WTC11 (cell line): Measurements from ENCODE around the gene ATRIP. TPM values are rescaled to one million over a fixed set of nuclear protein-coding genes. Genes with fewer than 3 reads are reported as not detected.

ENCODE experiments used
- ATAC-seq: fragments of 200-7000 bp; cut with Tn5 transposase; 2 replicates; pipeline ENCODE4 v1.10.0; 2021; ENCODE audit warnings: mild to moderate bottlenecking, moderate library complexity
- CTCF ChIA-PET: fragments of 300-600 bp; sonication (Branson Sonifier 250); formaldehyde crosslinking; loops from one replicate; lab custom pipeline; 2021; ENCODE audit warnings: antibody characterized with exemption; lab: Charles Lee
- POLR2A ChIA-PET: fragments of 350-600 bp; sonication (Branson Sonifier 250); formaldehyde crosslinking; loops from one replicate; lab custom pipeline; 2021; ENCODE audit warnings: antibody characterized with exemption; lab: Charles Lee
- DNase-seq: peaks from one replicate; pipeline ENCODE4 v3.0.0; 2021; ENCODE audit warnings: low spot score
- H3K27ac Mint-ChIP-seq: 2 replicates; pipeline ENCODE4 v1.8.0; 2021; ENCODE audit warnings: mixed read lengths
- H3K27me3 Mint-ChIP-seq: 2 replicates; pipeline ENCODE4 v1.8.0; 2021; ENCODE audit warnings: low read depth, mild to moderate bottlenecking, moderate library complexity, mixed read lengths
- H3K36me3 Mint-ChIP-seq: 2 replicates; pipeline ENCODE4 v1.8.0; 2021; ENCODE audit warnings: mixed read lengths
- H3K4me1 Mint-ChIP-seq: 2 replicates; pipeline ENCODE4 v1.8.0; 2022; ENCODE audit warnings: mixed read lengths
- H3K4me3 Mint-ChIP-seq: 2 replicates; pipeline ENCODE4 v1.8.0; 2021; ENCODE audit warnings: mild to moderate bottlenecking, moderate library complexity, mixed read lengths
- H3K9me3 Mint-ChIP-seq: 2 replicates; pipeline ENCODE4 v1.8.0; 2021; ENCODE audit warnings: mixed read lengths
- CREB1 ChIP-seq: sonication (generic); formaldehyde crosslinking; IDR thresholded peaks from 2 replicates; pipeline ENCODE4 v1.8.0; 2023; ENCODE audit warnings: mild to moderate bottlenecking, missing genetic modification reagents
- ETV6 ChIP-seq: sonication (generic); formaldehyde crosslinking; IDR thresholded peaks from 2 replicates; pipeline ENCODE4 v1.8.1; 2022; ENCODE audit warnings: mild to moderate bottlenecking, missing genetic modification reagents
- FOXK1 ChIP-seq: sonication (generic); formaldehyde crosslinking; IDR thresholded peaks from 2 replicates; pipeline ENCODE4 v1.8.0; 2022; ENCODE audit warnings: mild to moderate bottlenecking, moderate library complexity, missing genetic modification reagents
- FOXP1 ChIP-seq: sonication (generic); formaldehyde crosslinking; IDR thresholded peaks from 2 replicates; pipeline ENCODE4 v1.8.0; 2022; ENCODE audit warnings: missing genetic modification reagents, mild to moderate bottlenecking, moderate library complexity, borderline replicate concordance
- GABPB1 ChIP-seq: sonication (generic); formaldehyde crosslinking; IDR thresholded peaks from 2 replicates; pipeline ENCODE4 v1.8.1; 2023; ENCODE audit warnings: mild to moderate bottlenecking, missing genetic modification reagents
- HMGA2 ChIP-seq: fragments of 250-450 bp; sonication (Bioruptor Pico); IDR thresholded peaks from 2 replicates; pipeline ENCODE4 v1.4.0; 2021; ENCODE audit warnings: mild to moderate bottlenecking, moderate library complexity
- JAZF1 ChIP-seq: fragments of 250-450 bp; sonication (Bioruptor Pico); IDR thresholded peaks from 2 replicates; pipeline ENCODE4 v1.9.0; 2021; ENCODE audit warnings: moderate library complexity, mild to moderate bottlenecking, inconsistent platforms
- KAT7 ChIP-seq: sonication (generic); formaldehyde crosslinking; IDR thresholded peaks from 2 replicates; pipeline ENCODE4 v1.8.1; 2023; ENCODE audit warnings: missing genetic modification reagents, mild to moderate bottlenecking, borderline replicate concordance
- NFE2L1 ChIP-seq: sonication (generic); formaldehyde crosslinking; IDR thresholded peaks from 2 replicates; pipeline ENCODE4 v1.8.1; 2023; ENCODE audit warnings: missing genetic modification reagents
- ZBTB21 ChIP-seq: sonication (generic); formaldehyde crosslinking; IDR thresholded peaks from 2 replicates; pipeline ENCODE4 v1.8.1; 2023; ENCODE audit warnings: mild to moderate bottlenecking, missing genetic modification reagents, borderline replicate concordance
- ZNF121 ChIP-seq: sonication (generic); formaldehyde crosslinking; IDR thresholded peaks from 2 replicates; pipeline ENCODE4 v1.8.0; 2023; ENCODE audit warnings: missing genetic modification reagents
- ZNF138 ChIP-seq: sonication (generic); formaldehyde crosslinking; conservative IDR thresholded peaks from 2 replicates; pipeline ENCODE4 v1.8.1; 2022; ENCODE audit warnings: mild to moderate bottlenecking, moderate library complexity, missing genetic modification reagents
- ZNF219 ChIP-seq: sonication (generic); formaldehyde crosslinking; IDR thresholded peaks from 2 replicates; pipeline ENCODE4 v1.8.0; 2023; ENCODE audit warnings: missing genetic modification reagents, mild to moderate bottlenecking, borderline replicate concordance
- ZNF671 ChIP-seq: fragments of 250-450 bp; sonication (Bioruptor Pico); IDR thresholded peaks from 2 replicates; pipeline ENCODE4 v1.8.0; 2021; ENCODE audit warnings: mild to moderate bottlenecking
- total RNA-seq: library from RNA; stranded (reverse); gene quantifications from 3 replicates; pipeline ENCODE4 v1.2.3, GENCODE V29; 2021
- TF ChIP-seq, protein P1 (sequence below): sonication (generic); formaldehyde crosslinking; IDR thresholded peaks from 2 replicates; pipeline ENCODE4 v1.8.1; 2023; ENCODE audit warnings: mild to moderate bottlenecking, missing genetic modification reagents
- TF ChIP-seq, protein P2 (sequence below): sonication (generic); formaldehyde crosslinking; IDR thresholded peaks from 2 replicates; pipeline ENCODE4 v1.8.0; 2023; ENCODE audit warnings: missing genetic modification reagents
- TF ChIP-seq, protein P3 (sequence below): fragments of 250-450 bp; sonication (Bioruptor Pico); IDR thresholded peaks from 2 replicates; pipeline ENCODE4 v1.9.0; 2021; ENCODE audit warnings: moderate library complexity, mild to moderate bottlenecking, inconsistent platforms, borderline replicate concordance
- TF ChIP-seq, protein P4 (sequence below): sonication (generic); formaldehyde crosslinking; IDR thresholded peaks from 2 replicates; pipeline ENCODE4 v1.8.0; 2022; ENCODE audit warnings: mild to moderate bottlenecking, missing genetic modification reagents
- TF ChIP-seq, protein P5 (sequence below): sonication (generic); formaldehyde crosslinking; IDR thresholded peaks from 2 replicates; pipeline ENCODE4 v1.8.1; 2023; ENCODE audit warnings: mild to moderate bottlenecking, missing genetic modification reagents, borderline replicate concordance
- TF ChIP-seq, protein P6 (sequence below): sonication (generic); formaldehyde crosslinking; IDR thresholded peaks from 2 replicates; pipeline ENCODE4 v1.8.1; 2023; ENCODE audit warnings: mild to moderate bottlenecking, missing genetic modification reagents, moderate library complexity
- TF ChIP-seq, protein P7 (sequence below): fragments of 200-600 bp; IDR thresholded peaks from 2 replicates; pipeline ENCODE4 v1.8.0; 2022; ENCODE audit warnings: antibody characterized with exemption

The ATRIP gene
- total RNA-seq, 1 experiment from 2014 or later: 18.2 TPM

DNA sequence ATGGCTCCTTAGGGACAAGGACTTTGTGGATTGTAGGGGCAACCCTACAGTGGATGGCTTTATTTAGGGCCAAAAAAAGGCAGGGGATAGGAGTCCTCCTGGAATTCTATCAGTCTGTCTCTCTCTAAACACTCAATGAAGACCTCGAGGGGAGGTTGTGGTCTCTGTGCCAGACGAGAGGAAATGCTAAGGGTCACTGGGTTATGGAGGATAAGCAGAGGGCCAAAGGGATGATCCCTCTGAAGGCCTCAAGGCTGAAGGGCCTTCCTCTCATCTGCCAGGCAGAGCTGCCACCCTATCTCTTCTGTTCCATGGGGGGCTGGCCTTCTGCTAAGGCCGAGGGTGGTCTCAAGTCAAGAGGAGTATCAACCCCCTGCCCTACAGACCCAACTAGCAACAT lies 43.6 kb upstream of the ATRIP start (continued):
- TF ChIP-seq, protein P1, sequence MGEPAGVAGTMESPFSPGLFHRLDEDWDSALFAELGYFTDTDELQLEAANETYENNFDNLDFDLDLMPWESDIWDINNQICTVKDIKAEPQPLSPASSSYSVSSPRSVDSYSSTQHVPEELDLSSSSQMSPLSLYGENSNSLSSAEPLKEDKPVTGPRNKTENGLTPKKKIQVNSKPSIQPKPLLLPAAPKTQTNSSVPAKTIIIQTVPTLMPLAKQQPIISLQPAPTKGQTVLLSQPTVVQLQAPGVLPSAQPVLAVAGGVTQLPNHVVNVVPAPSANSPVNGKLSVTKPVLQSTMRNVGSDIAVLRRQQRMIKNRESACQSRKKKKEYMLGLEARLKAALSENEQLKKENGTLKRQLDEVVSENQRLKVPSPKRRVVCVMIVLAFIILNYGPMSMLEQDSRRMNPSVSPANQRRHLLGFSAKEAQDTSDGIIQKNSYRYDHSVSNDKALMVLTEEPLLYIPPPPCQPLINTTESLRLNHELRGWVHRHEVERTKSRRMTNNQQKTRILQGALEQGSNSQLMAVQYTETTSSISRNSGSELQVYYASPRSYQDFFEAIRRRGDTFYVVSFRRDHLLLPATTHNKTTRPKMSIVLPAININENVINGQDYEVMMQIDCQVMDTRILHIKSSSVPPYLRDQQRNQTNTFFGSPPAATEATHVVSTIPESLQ: no peak
- TF ChIP-seq ZNF138 (no peak), FOXK1 (no peak)
- TF ChIP-seq, protein P2, sequence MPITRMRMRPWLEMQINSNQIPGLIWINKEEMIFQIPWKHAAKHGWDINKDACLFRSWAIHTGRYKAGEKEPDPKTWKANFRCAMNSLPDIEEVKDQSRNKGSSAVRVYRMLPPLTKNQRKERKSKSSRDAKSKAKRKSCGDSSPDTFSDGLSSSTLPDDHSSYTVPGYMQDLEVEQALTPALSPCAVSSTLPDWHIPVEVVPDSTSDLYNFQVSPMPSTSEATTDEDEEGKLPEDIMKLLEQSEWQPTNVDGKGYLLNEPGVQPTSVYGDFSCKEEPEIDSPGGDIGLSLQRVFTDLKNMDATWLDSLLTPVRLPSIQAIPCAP (CRISPR knock-in tag): no peak
- TF ChIP-seq, protein P3, sequence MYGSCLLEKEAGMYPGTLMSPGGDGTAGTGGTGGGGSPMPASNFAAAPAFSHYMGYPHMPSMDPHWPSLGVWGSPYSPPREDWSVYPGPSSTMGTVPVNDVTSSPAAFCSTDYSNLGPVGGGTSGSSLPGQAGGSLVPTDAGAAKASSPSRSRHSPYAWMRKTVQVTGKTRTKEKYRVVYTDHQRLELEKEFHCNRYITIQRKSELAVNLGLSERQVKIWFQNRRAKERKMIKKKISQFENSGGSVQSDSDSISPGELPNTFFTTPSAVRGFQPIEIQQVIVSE: no peak
- TF ChIP-seq, protein P4, sequence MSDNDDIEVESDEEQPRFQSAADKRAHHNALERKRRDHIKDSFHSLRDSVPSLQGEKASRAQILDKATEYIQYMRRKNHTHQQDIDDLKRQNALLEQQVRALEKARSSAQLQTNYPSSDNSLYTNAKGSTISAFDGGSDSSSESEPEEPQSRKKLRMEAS (CRISPR knock-in tag): no peak

DNA sequence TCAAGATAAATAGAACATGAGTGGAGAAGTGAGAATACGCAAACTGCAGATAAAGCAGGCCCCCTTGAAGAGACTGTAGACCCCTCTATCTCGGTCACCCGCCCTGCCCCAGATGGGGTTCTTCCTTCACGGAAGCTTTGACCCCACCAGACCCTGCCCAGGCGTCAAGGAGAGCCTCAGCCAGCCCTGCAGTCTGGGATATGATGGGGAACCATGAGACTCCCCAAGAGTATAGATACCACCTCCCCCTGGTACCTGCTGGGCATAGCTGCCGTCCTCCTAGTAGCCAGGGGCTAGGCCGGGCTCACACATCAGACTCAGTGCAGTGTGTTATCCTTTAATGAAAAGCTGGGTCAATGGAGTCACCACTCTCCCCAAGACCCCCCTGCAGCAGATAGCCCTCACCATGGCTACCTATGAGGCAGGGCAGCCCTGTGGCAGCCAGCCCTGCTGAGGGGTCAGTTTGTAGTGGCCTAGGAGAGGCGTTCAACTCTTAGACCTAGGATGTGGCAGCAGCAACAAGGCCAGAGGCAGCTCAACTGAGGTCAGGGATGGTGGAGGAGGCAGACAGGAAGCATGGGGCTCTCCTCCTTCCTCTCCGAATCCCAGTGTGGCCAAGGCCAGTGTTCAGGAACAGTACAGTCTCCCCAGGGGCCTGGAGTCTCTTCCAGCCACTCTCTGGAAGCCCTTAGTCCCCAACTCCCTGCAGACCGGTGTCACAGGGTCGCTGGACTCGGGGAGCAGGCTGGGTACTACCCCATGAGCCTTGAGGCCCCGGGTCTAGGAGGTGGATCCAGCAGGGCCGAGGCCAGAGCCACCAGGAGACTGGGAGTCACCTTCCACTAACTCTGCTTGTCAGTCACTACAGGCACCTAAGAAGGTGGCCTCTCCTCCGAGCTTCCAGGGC lies 42.8 kb upstream of the ATRIP start:
- CTCF ChIA-PET: interaction anchor here (7.8 kb wide), 1 partner anchor 33 kb away, joined by 378 read pairs; no protein-coding TSS in a partner anchor
- ATAC-seq (no peak), DNase-seq (no peak)
- 0 out of 2 replicates have a peak, but pooled peaks cover 3% of the 10 kb centered on the region for H3K9me3 Mint-ChIP-seq
- peaks cover 7% of the 10 kb centered on the region for H3K4me1 Mint-ChIP-seq
- no peak overlapping the region for H3K4me3 Mint-ChIP-seq
- no peaks in the 10 kb centered on the region; the same call in 1 of the 2 replicates for H3K27me3 Mint-ChIP-seq
- peaks cover 57% of the 10 kb centered on the region for H3K36me3 Mint-ChIP-seq
- TF ChIP-seq GABPB1 (CRISPR knock-in tag) (no peak), JAZF1 (CRISPR knock-in tag) (no peak), ZNF671 (no peak), CREB1 (CRISPR knock-in tag) (no peak), ZNF121 (CRISPR knock-in tag) (no peak), ZNF219 (CRISPR knock-in tag) (no peak), FOXP1 (no peak), ZBTB21 (no peak), KAT7 (CRISPR knock-in tag) (no peak), HMGA2 (no peak), ETV6 (CRISPR knock-in tag) (no peak), NFE2L1 (CRISPR knock-in tag) (no peak)
- TF ChIP-seq, protein P5, sequence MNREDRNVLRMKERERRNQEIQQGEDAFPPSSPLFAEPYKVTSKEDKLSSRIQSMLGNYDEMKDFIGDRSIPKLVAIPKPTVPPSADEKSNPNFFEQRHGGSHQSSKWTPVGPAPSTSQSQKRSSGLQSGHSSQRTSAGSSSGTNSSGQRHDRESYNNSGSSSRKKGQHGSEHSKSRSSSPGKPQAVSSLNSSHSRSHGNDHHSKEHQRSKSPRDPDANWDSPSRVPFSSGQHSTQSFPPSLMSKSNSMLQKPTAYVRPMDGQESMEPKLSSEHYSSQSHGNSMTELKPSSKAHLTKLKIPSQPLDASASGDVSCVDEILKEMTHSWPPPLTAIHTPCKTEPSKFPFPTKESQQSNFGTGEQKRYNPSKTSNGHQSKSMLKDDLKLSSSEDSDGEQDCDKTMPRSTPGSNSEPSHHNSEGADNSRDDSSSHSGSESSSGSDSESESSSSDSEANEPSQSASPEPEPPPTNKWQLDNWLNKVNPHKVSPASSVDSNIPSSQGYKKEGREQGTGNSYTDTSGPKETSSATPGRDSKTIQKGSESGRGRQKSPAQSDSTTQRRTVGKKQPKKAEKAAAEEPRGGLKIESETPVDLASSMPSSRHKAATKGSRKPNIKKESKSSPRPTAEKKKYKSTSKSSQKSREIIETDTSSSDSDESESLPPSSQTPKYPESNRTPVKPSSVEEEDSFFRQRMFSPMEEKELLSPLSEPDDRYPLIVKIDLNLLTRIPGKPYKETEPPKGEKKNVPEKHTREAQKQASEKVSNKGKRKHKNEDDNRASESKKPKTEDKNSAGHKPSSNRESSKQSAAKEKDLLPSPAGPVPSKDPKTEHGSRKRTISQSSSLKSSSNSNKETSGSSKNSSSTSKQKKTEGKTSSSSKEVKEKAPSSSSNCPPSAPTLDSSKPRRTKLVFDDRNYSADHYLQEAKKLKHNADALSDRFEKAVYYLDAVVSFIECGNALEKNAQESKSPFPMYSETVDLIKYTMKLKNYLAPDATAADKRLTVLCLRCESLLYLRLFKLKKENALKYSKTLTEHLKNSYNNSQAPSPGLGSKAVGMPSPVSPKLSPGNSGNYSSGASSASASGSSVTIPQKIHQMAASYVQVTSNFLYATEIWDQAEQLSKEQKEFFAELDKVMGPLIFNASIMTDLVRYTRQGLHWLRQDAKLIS (CRISPR knock-in tag): no peak
- TF ChIP-seq, protein P6, sequence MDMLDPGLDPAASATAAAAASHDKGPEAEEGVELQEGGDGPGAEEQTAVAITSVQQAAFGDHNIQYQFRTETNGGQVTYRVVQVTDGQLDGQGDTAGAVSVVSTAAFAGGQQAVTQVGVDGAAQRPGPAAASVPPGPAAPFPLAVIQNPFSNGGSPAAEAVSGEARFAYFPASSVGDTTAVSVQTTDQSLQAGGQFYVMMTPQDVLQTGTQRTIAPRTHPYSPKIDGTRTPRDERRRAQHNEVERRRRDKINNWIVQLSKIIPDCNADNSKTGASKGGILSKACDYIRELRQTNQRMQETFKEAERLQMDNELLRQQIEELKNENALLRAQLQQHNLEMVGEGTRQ (CRISPR knock-in tag): no peak
- TF ChIP-seq, protein P7, sequence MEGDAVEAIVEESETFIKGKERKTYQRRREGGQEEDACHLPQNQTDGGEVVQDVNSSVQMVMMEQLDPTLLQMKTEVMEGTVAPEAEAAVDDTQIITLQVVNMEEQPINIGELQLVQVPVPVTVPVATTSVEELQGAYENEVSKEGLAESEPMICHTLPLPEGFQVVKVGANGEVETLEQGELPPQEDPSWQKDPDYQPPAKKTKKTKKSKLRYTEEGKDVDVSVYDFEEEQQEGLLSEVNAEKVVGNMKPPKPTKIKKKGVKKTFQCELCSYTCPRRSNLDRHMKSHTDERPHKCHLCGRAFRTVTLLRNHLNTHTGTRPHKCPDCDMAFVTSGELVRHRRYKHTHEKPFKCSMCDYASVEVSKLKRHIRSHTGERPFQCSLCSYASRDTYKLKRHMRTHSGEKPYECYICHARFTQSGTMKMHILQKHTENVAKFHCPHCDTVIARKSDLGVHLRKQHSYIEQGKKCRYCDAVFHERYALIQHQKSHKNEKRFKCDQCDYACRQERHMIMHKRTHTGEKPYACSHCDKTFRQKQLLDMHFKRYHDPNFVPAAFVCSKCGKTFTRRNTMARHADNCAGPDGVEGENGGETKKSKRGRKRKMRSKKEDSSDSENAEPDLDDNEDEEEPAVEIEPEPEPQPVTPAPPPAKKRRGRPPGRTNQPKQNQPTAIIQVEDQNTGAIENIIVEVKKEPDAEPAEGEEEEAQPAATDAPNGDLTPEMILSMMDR: no peak
- POLR2A ChIA-PET: no interaction called here
- H3K27ac Mint-ChIP-seq: peak overlapping the region; percentile 19; the same call in 1 of the 2 replicates
